H1 (cell line): ENCODE measurements around the gene DDR1. TPM values are rescaled to one million over a fixed set of nuclear protein-coding genes. Genes with fewer than 3 reads are reported as not detected.

Experiments used
- CTCF ChIA-PET: fragments of 300-600 bp; sonication (Branson Sonifier 250); formaldehyde crosslinking; loops from one replicate; lab custom pipeline; 2021; ENCODE audit not compliant: partially characterized antibody; lab: Charles Lee
- POLR2A ChIA-PET: fragments of 300-600 bp; sonication (Branson Sonifier 250); formaldehyde crosslinking; loops from one replicate; lab custom pipeline; 2021; ENCODE audit warnings: inconsistent platforms; ENCODE audit not compliant: partially characterized antibody; lab: Charles Lee
- DNase-seq, 2 experiments: peaks; one replicate each; pipeline versions ENCODE4 v3.0.0 to v3.0.0-alpha.2; 2010 to 2022; ENCODE audit warnings: low spot score in 2 of 2, low read depth in 1 of 2, mixed read lengths in 1 of 2
- FAIRE-seq: peaks from 2 replicates; lab custom pipeline; 2011; peaks lifted over from hg19 to GRCh38; lab: Jason Lieb, UNC
- H2AFZ ChIP-seq: 2 replicates; pipeline ENCODE4 v1.8.1; 2012; ENCODE audit warnings: low read length, inconsistent platforms
- H2AK5ac ChIP-seq: 2 replicates; pipeline ENCODE4 v1.6.1; 2013; ENCODE audit warnings: low read depth, low read length
- H2BK120ac ChIP-seq: replicated peaks from 2 replicates; pipeline ENCODE3; 2013; ENCODE audit warnings: low read depth, low read length, inconsistent platforms
- H2BK12ac ChIP-seq: 2 replicates; pipeline ENCODE4 v1.6.1; 2013; ENCODE audit warnings: low read depth, low read length
- H2BK15ac ChIP-seq: 2 replicates; pipeline ENCODE4 v1.6.1; 2013; ENCODE audit warnings: low read length
- H2BK20ac ChIP-seq: 2 replicates; pipeline ENCODE4 v1.6.1; 2013; ENCODE audit warnings: low read length
- H2BK5ac ChIP-seq: 2 replicates; pipeline ENCODE4 v1.6.1; 2013; ENCODE audit warnings: low read depth, low read length
- H3K14ac ChIP-seq: 2 replicates; pipeline ENCODE4 v1.6.1; 2013; ENCODE audit warnings: inconsistent platforms; ENCODE audit not compliant: insufficient read length
- H3K18ac ChIP-seq: 2 replicates; pipeline ENCODE4 v1.6.1; 2013; ENCODE audit warnings: low read length; ENCODE audit errors: extremely low read depth
- H3K23ac ChIP-seq: 2 replicates; pipeline ENCODE4 v1.6.1; 2013; ENCODE audit warnings: inconsistent platforms; ENCODE audit not compliant: insufficient read length
- H3K23me2 ChIP-seq: 2 replicates; pipeline ENCODE4 v1.6.1; 2013; ENCODE audit warnings: low read depth, low read length
- H3K27ac ChIP-seq: 2 replicates; pipeline ENCODE4 v1.6.1; 2011; ENCODE audit warnings: low read depth, low read length, inconsistent platforms
- H3K27me3 ChIP-seq, 4 experiments: replicated peaks in 1 of 4; 1 replicate in 1 of 4; 2 replicates in 3 of 4; pipeline versions ENCODE4 v1.6.1 to v1.8.1; 2011 to 2013; ENCODE audit warnings: low read length in 3 of 4, mild to moderate bottlenecking in 3 of 4, inconsistent platforms in 2 of 4, mixed read lengths in 2 of 4, moderate library complexity in 1 of 4; ENCODE audit not compliant: control insufficient read depth in 3 of 4, insufficient read depth in 3 of 4; ENCODE audit errors: extremely low read depth in 1 of 4
- H3K36me3 ChIP-seq, 4 experiments: 2 replicates each; pipeline versions ENCODE4 v1.6.1 to v1.8.1; 2011 to 2013; ENCODE audit warnings: mild to moderate bottlenecking in 4 of 4, low read length in 3 of 4, moderate library complexity in 2 of 4, control low read depth in 1 of 4, inconsistent platforms in 1 of 4; ENCODE audit not compliant: insufficient read depth in 4 of 4, control insufficient read depth in 2 of 4
- H3K4ac ChIP-seq: replicated peaks from 2 replicates; pipeline ENCODE3; 2013; ENCODE audit warnings: low read length, low read depth, mixed read lengths, inconsistent platforms; ENCODE audit not compliant: insufficient read length
- H3K4me1 ChIP-seq, 4 experiments: replicated peaks in 1 of 4; 1 replicate in 1 of 4; 2 replicates in 3 of 4; pipeline versions ENCODE4 v1.6.1 to v1.8.1; 2011 to 2013; ENCODE audit warnings: low read length in 3 of 4, inconsistent platforms in 2 of 4, mixed read lengths in 1 of 4; ENCODE audit not compliant: insufficient read depth in 4 of 4, control insufficient read depth in 3 of 4
- H3K4me2 ChIP-seq, 2 experiments: 2 replicates each; pipeline versions ENCODE4 v1.6.1 to v1.8.1; 2011 to 2013; ENCODE audit warnings: low read depth in 2 of 2, low read length in 2 of 2, control low read depth in 1 of 2, inconsistent platforms in 1 of 2, mild to moderate bottlenecking in 1 of 2; ENCODE audit not compliant: insufficient read depth in 1 of 2
- H3K4me3 ChIP-seq, 4 experiments: fragments of 200-600, 300-600 bp in 1 of 4; sonication (generic), shearing (Covaris generic), sonication (Bioruptor Twin) in 1 of 4; 2 replicates each; pipeline versions ENCODE4 v1.5.1 to v1.8.1; 2011 to 2016; ENCODE audit warnings: low read length in 4 of 4, low read depth in 3 of 4, control low read depth in 2 of 4, inconsistent platforms in 2 of 4, mild to moderate bottlenecking in 2 of 4, mixed read lengths in 1 of 4, moderate library complexity in 1 of 4; ENCODE audit not compliant: insufficient read depth in 2 of 4; ENCODE audit errors: extremely low read depth in 1 of 4
- H3K56ac ChIP-seq: replicated peaks from 2 replicates; pipeline ENCODE3; 2013; ENCODE audit warnings: low read depth, mild to moderate bottlenecking, mixed read lengths, low read length, inconsistent platforms; ENCODE audit not compliant: insufficient read length
- H3K79me1 ChIP-seq: 2 replicates; pipeline ENCODE4 v1.6.1; 2013; ENCODE audit warnings: low read depth, low read length, control low read depth
- H3K79me2 ChIP-seq, 2 experiments: 2 replicates each; pipeline versions ENCODE4 v1.6.1 to v1.8.1; 2012 to 2013; ENCODE audit warnings: low read length in 2 of 2, mild to moderate bottlenecking in 2 of 2, inconsistent platforms in 1 of 2; ENCODE audit not compliant: insufficient read depth in 2 of 2, control insufficient read depth in 1 of 2
- H3K9ac ChIP-seq, 4 experiments: replicated peaks in 1 of 4; 1 replicate in 1 of 4; 2 replicates in 3 of 4; pipeline versions ENCODE4 v1.6.1 to v1.8.1; 2011 to 2013; ENCODE audit warnings: low read depth in 3 of 4, low read length in 3 of 4, control low read depth in 2 of 4, mild to moderate bottlenecking in 2 of 4, moderate library complexity in 2 of 4, inconsistent platforms in 1 of 4; ENCODE audit errors: extremely low read depth in 1 of 4
- H3K9me3 ChIP-seq, 2 experiments: 2 replicates each; pipeline versions ENCODE4 v1.6.1 to v1.8.1; 2012 to 2013; ENCODE audit warnings: mild to moderate bottlenecking in 2 of 2, moderate library complexity in 2 of 2, control low read depth in 1 of 2, inconsistent platforms in 1 of 2, low read depth in 1 of 2, low read length in 1 of 2, mixed read lengths in 1 of 2; ENCODE audit not compliant: insufficient read depth in 2 of 2
- H4K20me1 ChIP-seq, 2 experiments: replicated peaks in 1 of 2; 2 replicates each; pipeline versions ENCODE3 to v1.8.1; 2011 to 2013; ENCODE audit warnings: inconsistent platforms in 2 of 2, low read length in 2 of 2, mild to moderate bottlenecking in 1 of 2; ENCODE audit not compliant: insufficient read depth in 2 of 2, control insufficient read depth in 1 of 2
- H4K5ac ChIP-seq: 2 replicates; pipeline ENCODE4 v1.6.1; 2013; ENCODE audit warnings: low read length, low read depth, mixed read lengths, inconsistent platforms; ENCODE audit not compliant: insufficient read length
- H4K8ac ChIP-seq: 2 replicates; pipeline ENCODE4 v1.8.0; 2013; ENCODE audit warnings: mild to moderate bottlenecking, moderate library complexity, low read length, inconsistent platforms; ENCODE audit not compliant: insufficient read depth; ENCODE audit errors: extremely low read depth
- H4K91ac ChIP-seq: replicated peaks from 2 replicates; pipeline ENCODE3; 2013; ENCODE audit warnings: low read length, mixed read lengths, inconsistent platforms; ENCODE audit not compliant: insufficient read length
- ATF3 ChIP-seq: IDR thresholded peaks from 2 replicates; pipeline ENCODE4 v1.6.1; 2011; ENCODE audit warnings: low read depth, mild to moderate bottlenecking, low read length; ENCODE audit not compliant: insufficient read depth
- GTF2F1 ChIP-seq: IDR thresholded peaks from 2 replicates; pipeline ENCODE4 v1.6.1; 2012; ENCODE audit warnings: low read depth, low read length, improper control_type of control experiment, borderline replicate concordance
- MAFK ChIP-seq: IDR thresholded peaks from 2 replicates; pipeline ENCODE4 v1.6.1; 2012; ENCODE audit warnings: low read depth, mild to moderate bottlenecking, improper control_type of control experiment, low read length
- RFX5 ChIP-seq: IDR thresholded peaks from 2 replicates; pipeline ENCODE4 v1.6.1; 2011; ENCODE audit warnings: low read depth, low read length, improper control_type of control experiment, borderline replicate concordance
- ZNF274 ChIP-seq: IDR thresholded peaks from 2 replicates; pipeline ENCODE4 v1.7.0; 2012; ENCODE audit warnings: low read length, borderline replicate concordance; ENCODE audit errors: extremely low read depth
- WGBS, 2 experiments: shearing (Covaris generic) in 1 of 2; methylation state at CpG; one replicate each; pipeline versions ENCODE4 v1.1.6 to v1.1.7; 2013 to 2015; ENCODE audit warnings: low lambda C conversion rate in 2 of 2, mixed read lengths in 2 of 2, inconsistent platforms in 1 of 2, low coverage in 1 of 2, missing lambda C conversion rate in 1 of 2; ENCODE audit not compliant: insufficient replicate concordance in 2 of 2, insufficient coverage in 1 of 2, insufficient read length in 1 of 2; ENCODE audit errors: extremely low coverage in 1 of 2, missing lambda C conversion rate in 1 of 2; 5-methylcytosine and 5-hydroxymethylcytosine counted together
- polyA plus RNA-seq, 7 experiments: library from polyadenylated mRNA; depleted of rRNA in 3 of 7; stranded (reverse) in 5 of 7; unstranded in 2 of 7; fragments of >200 nt in 5 of 7; fragments of 200-250 nt in 2 of 7; gene quantifications; 1 replicate in 5 of 7; 2 replicates in 1 of 7; 4 replicates in 1 of 7; pipeline versions ENCODE4 v1.2.1 to v1.2.3, GENCODE V29; 2011 to 2013; ENCODE audit warnings: missing spikeins in 2 of 7, mixed read lengths in 2 of 7
- total RNA-seq: library from RNA; stranded (reverse); fragmentation: NEBNext Ultra II Directional; extraction: Animal tissue kit (Norgen Biotek cat#: 25700); gene quantifications from 2 replicates; pipeline ENCODE4 v1.2.1, GENCODE V29; 2021

The DDR1 gene
- total and polyA plus RNA-seq, 2 of the 8 experiments (the other 6 are each of a cell fraction or from before 2014, with no cell fraction given) = 99.4 to 181 TPM

GRCh38 chr6:30855429-30856075, 28.8 kb upstream of the DDR1 start:
- 87% methylated on average over 6 of the region's 6 CpGs; no CpG with 5 or more reads in 1 of the 2 experiments for WGBS, 2 experiments

More at GRCh38 chr6:30855429-30856075, 28.8 kb upstream of the DDR1 start:
- Histone ChIP-seq H3K9me3 (peaks cover 31 to 40% of the 10 kb centered on the region in 2 experiments), H2BK15ac (no peak overlapping the region), H3K56ac (no peak overlapping the region), H3K4me3 (no peak overlapping the region), H3K36me3 (no peaks in the 10 kb centered on the region; a peak in 1 of 8 replicates), H3K23me2 (no peaks in the 10 kb centered on the region), H2BK120ac (no peak overlapping the region), H3K14ac (no peak overlapping the region), H3K4ac (no peak overlapping the region), H3K23ac (no peak overlapping the region), H4K20me1 (no peaks in the 10 kb centered on the region), H2BK5ac (0 out of 2 replicates have a peak overlapping the region, but pooled peaks have one; percentile 4), H3K27me3 (no peaks in the 10 kb centered on the region), H4K8ac (no peak overlapping the region), H4K91ac (no peak overlapping the region), H2AFZ (peak overlapping the region; percentile 81; the same call in 1 of the 2 replicates), H3K79me2 (no peaks in the 10 kb centered on the region), H2BK20ac (peak overlapping the region; percentile 73; the same call in 1 of the 2 replicates), H2AK5ac (no peak overlapping the region), H3K79me1 (no peaks in the 10 kb centered on the region), H3K27ac (no peak overlapping the region), H4K5ac (no peak overlapping the region), H3K9ac (no peak overlapping the region), H2BK12ac (no peak overlapping the region), H3K4me1 (peaks cover 0 to 3% (median 2%) of the 10 kb centered on the region in 4 experiments; a peak in 2 of 7 replicates), H3K18ac (no peak overlapping the region), H3K4me2 (no peak overlapping the region)
- DNase-seq (no peak), FAIRE-seq (no peak)
- no peak for TF ChIP-seq RFX5
- no peak for TF ChIP-seq ZNF274
- no peak for TF ChIP-seq GTF2F1
- TF ChIP-seq MAFK = peak; percentile 33; the same call in 1 of the 2 replicates
- TF ChIP-seq ATF3 = no peak
- ChIA-PET CTCF (interaction anchor here (0.9 to 3.1 kb wide), 4 partner anchors 11 to 52 kb away, joined by 3 to 14 read pairs (median 10); no protein-coding TSS in a partner anchor), POLR2A (interaction anchor here (1.1 to 3.6 kb wide), 2 partner anchors 12 to 25 kb away, joined by 4 to 23 read pairs; no protein-coding TSS in a partner anchor)
